Islet precursor cell (in vitro differentiated cells): ENCODE results near the gene ZNF575.

ENCODE experiments used
- DNase-seq: peaks from one replicate; pipeline ENCODE4 v3.0.0-alpha.2; 2018

The ZNF575 gene

GRCh38 chr19:43532962-43533545, at the start of gene ZNF575:
Gene ZNF575, plus strand, starts transcription at chr19:43533188. Its CDS starts 1,235 bp downstream, at chr19:43534423.
- DNase-seq, result peak; percentile 98

- DNase-seq, result no peak
Measured at GRCh38 chr19:43483281-43483680, 49.7 kb upstream of the ZNF575 start.

- no peak for DNase-seq
Measured at GRCh38 chr19:43485951-43486350, 47.0 kb upstream of the ZNF575 start.

- no peak for DNase-seq
Measured at GRCh38 chr19:43486412-43486811, 46.6 kb upstream of the ZNF575 start.

GRCh38 chr19:43488179-43488578, 44.8 kb upstream of the ZNF575 start:
- DNase-seq, result no peak

GRCh38 chr19:43489310-43489709, 43.7 kb upstream of the ZNF575 start:
- no peak for DNase-seq

DNA sequence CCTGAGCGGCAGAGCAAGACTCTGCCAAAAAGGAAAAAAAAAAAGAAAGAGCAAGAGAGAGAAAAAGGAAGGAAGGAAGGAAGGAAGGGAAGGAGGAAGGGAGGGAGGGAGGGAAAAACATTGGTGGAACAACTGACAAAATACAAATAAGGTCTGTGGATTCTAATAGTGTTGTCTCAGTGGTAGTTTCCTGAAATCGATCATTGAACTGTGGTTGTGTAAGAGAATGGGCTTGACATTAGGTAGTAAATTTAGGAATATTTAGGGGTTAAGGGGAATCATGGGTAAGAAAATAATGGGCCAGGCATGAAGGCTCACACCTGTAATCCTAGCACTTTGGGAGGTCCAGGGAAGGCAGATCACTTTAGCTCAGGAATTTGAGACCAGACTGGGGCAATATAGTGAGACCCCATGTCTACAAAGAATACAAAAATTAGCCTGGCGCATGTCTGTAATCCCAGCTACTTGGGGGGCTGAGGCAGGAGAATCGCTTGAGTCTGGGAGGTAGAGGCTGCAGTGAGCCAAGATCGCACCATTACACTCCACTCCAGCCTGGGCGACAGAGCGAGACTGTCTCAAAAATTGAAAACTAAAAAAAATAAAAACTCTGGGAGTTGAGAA, 42.9 kb upstream of the ZNF575 start:
- no peak for DNase-seq

- DNase-seq, result no peak
Measured at GRCh38 chr19:43490759-43491158, 42.2 kb upstream of the ZNF575 start.

GRCh38 chr19:43495082-43495481, 37.9 kb upstream of the ZNF575 start:
- DNase-seq, result no peak

DNA sequence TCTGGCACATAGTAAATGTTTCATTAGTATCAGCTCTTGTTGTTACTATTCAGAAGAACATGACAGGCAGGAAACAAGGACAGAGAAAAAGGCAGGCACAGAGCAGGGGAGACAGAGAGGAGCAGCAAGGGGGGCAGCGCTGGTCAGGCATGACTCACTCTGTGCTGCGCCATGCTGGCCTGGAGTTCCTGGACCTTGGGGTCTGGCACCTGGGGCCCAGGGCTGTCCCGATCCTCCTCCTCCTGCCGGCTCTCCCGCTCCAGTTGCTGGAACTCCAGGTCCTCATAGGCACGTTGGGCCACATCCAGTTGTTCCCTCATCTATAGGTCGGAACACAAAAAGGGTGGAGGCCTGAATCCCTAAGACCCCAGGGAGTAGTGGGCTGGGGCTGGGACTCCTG, 36.0 kb upstream of the ZNF575 start:
- no peak for DNase-seq

DNA sequence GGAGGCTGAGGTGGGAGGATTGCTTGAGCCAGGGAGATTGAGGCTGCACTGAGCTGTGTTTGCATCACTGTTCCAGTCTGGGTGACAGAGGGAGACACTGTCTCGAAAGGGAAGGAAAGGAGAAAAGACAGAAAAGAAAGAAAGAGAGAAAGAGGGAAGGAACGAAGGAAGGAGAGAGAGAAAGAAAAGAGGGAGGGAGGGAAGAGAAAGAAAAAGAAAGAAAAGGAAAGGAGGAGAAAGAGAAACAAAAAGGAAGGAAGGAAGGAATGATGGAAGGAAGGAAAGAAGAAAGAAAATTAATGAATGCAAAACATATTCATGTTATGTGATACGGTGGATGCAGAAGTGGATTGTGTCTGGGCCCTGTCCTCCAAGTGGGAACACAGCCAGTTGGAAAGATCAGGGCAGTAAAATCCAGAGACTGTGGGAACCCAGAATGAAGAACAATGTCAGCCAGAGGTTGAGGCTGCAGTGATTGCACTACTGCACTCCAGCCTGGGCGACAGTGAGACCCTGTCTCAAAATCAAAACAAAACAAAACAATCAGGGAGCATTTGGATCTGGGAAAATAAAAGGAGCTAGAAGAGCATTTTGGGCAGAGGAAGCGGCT, 34.6 kb upstream of the ZNF575 start:
- DNase-seq, result no peak

- no peak for DNase-seq
Measured at GRCh38 chr19:43499042-43499441, 33.9 kb upstream of the ZNF575 start.

DNA sequence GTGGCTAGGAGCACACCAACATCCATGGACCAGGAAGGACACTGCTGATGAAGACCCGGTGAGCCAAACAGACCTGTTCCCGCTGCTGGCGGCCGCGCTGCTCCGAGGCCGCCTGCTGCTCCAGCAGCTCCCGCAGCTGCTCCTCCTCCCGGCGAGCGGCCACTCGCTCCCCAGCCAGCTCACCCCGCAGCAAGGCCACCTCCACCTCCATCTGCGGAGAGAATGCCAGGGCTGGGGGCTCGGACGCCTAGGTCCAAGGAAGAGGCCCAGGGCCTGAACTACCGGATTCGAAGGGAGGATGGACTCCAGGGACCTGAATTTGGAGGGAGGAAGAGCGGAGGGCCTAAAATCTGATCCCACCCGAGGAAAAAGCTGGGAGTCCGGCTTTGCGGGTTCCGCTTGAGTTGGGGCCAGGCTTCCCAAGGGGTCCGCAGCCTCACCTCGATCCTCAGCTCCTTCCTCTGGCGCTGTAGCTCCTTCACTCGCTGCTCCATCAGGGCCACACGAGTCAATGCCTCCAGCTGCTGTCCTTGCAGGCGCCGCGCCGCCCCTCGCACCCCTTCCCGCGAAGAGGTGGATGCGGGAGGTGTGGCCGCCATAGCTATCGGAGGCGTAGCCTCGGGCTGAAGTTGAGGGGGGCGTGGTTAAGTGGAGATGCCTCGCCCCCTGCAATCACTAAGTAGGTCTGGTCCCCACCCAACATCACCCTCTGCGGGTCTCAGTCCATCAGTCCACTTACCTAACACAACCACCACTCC, 31.1 kb upstream of the ZNF575 start:
- peak; percentile 64 for DNase-seq

- no peak for DNase-seq
Measured at GRCh38 chr19:43502419-43502976, 30.5 kb upstream of the ZNF575 start.

GRCh38 chr19:43503501-43504425, 29.2 kb upstream of the ZNF575 start:
- DNase-seq, result peak; percentile 97

DNA sequence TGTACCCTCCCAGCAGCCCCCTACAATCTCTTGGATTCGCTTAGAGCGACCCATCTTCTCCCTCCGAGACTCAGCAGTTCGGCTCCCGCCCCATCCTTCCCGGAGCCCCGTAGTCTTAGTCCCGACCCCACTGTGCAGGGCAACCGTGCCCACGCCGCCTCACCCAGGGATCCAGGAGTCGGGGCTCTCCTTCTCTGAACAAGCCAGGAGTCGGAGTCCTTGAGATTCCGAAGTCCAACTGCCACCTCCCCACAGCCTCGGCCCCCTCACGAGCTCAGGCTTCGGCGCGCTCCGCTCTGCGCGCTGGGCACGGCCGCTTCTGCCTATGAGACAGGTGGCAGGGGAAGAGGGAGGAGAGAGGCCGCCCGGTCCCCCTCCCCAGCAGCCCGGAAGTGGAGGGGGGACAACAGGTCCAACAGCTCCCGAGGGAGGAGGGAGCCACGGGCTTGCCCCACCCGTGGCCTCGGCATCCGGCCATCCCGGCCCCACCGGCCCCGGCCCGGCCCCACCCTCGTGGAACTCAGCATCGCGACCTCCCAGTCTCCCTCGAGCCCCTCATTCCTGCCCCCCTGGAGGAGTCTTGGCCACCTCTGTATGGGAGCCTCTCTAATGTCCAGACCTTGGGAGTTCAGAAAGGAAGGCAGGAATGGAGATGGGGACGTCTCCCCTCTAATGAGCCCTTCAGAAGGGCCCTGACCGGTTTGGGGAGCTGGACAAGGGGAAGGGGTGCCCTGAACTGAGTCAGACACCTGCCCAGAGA, 28.4 kb upstream of the ZNF575 start, which contains the start of gene PHLDB3:
Gene PHLDB3, minus strand, starts transcription at position 321 of the 760 bp plus-strand sequence. CDS start 628 bp downstream, outside the sequence.
- peak; percentile 77 for DNase-seq

- no peak for DNase-seq
Measured at GRCh38 chr19:43505186-43505456, 27.9 kb upstream of the ZNF575 start.

GRCh38 chr19:43505941-43506340, 27.0 kb upstream of the ZNF575 start:
- no peak for DNase-seq

DNA sequence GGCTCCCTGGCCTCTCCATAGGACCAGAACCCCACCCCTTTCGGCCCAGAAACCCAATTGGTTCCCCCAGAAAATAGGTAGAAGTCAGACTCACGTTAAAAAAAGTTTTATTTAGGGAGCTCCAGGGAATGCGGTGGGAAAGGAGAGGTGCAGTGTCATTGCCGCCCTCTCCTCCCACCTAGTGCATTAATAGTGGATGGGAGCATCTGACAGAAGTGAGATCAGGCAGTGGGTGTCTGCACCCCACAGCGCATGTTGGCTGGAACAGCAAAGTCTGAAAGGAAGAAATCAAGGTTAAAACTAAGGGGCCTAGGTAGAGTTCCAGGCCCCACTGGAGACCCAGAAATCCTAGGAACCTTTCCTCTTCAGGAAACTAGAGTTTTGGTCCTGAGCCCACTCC, 26.4 kb upstream of the ZNF575 start:
- DNase-seq, result no peak

DNA sequence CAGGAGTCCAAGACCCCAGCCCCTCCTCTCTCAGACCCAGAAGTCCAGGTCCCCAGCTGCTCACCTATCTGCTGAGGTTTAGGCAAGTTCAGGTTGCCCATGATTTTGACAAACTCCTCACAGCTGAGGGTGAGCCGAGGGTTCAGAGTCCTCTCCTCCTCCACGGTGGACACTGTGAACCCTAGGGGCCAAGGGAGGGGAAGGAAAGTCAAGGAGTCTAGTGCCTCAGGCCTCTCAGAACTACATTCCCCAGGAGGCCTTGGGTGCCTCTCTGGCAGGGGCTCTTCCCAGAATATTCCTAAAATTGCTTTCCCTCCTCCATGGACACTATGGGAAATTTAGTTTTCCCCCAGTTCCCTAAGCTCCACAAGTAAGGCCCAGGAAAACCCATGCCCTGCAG, 25.1 kb upstream of the ZNF575 start:
- DNase-seq, result no peak

DNA sequence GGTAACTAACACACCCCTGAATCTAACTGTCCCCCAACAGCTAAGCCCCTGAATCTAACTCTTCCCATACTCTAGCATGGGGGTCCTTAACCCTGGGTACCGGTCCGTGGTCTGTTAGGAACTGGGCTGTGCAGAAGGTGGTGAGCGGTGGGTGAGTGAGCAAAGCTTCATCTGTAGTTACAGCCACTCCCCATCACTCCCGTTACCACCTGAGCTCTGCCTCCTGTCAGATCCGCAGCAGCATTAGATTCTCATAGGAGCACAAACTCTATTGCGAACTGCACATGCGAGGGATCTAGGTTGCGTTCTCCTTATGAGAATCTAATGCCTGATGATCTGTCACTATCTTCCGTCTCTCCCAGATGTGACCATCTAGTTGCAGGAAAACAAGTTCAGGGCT, 22.3 kb upstream of the ZNF575 start:
- DNase-seq, result no peak

DNA sequence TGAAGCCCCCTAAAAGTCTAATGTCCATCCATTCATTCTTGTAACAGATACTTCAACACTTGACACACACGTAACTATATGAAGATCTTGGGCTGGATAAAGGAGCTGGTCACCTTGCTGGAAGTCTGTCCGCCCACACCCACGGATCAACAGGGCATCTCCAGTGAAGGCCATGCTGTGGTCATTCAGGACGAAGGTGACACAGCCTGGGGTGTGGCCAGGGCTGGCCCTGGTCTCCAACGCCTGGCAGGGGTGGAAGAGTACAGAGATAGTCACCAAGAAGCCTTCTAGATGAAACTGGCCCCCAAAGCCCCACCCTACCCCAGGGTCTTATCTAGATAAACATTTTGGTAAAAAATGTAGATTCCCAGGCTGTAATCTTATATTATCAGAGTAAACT, 21.7 kb upstream of the ZNF575 start:
- DNase-seq, result no peak
